Measurements from ENCODE around the gene FAM117A. TPM values are rescaled to one million over a fixed set of nuclear protein-coding genes. Genes with fewer than 3 reads are reported as not detected.

The FAM117A gene
- total RNA-seq, 1 donor from 2014 or later = 30.0 TPM

GRCh38 chr17:49707608-49708514 is 56.1 kb downstream of the FAM117A start, which contains the start of gene SLC35B1:
TSS of gene SLC35B1 (minus strand) at chr17:49707964. CDS start at chr17:49707833, 131 bp downstream.
- no peak for TF ChIP-seq CTCF (IDR thresholded peaks at IDR 0.05)
- H3K9me3 Mint-ChIP-seq = no peaks in the 10 kb centered on the region
- peak; percentile 89 for DNase-seq
- H3K4me1 Mint-ChIP-seq = peaks cover 44% of the 10 kb centered on the region
- H3K27ac Mint-ChIP-seq = peak within 1 kb of the TSS; percentile 99
- H3K27me3 Mint-ChIP-seq = no peaks in the 10 kb centered on the region
- ChIA-PET CTCF (interaction anchor here (0.6 to 3.1 kb wide), 14 partner anchors 9 to 289 kb away, joined by 3 to 22 read pairs (median 4); partner anchors contain the start of genes FAM117A and KAT7), POLR2A (interaction anchor here (0.6 to 4.5 kb wide), 24 partner anchors 9 to 1016 kb away, joined by 3 to 57 read pairs (median 4); partner anchors contain the start of genes ATP5MC1, FAM117A, KAT7 and SPOP)
- intact Hi-C loops (cut with micrococcal nuclease) = loop anchor here (1.0 to 5.0 kb wide), 10 partner anchors 31 to 346 kb away; partner anchors contain the start of genes DLX3, FAM117A, KAT7 and PHB1
- peak within 1 kb of the TSS; percentile 93 for H3K4me3 Mint-ChIP-seq
- peaks cover 67% of the 10 kb centered on the region for H3K36me3 Mint-ChIP-seq (ENCODE audit: low read depth)
- peak; percentile 99 for ATAC-seq (ENCODE audit: low read depth)

GRCh38 chr17:49707246-49707607 is 56.7 kb downstream of the FAM117A start:
- ATAC-seq (ENCODE audit: low read depth) (no peak), DNase-seq (no peak)
- peak overlapping the region; percentile 93 for H3K4me3 Mint-ChIP-seq
- no peak for TF ChIP-seq CTCF (IDR thresholded peaks at IDR 0.05)
- POLR2A ChIA-PET = interaction anchor here (0.6 to 4.5 kb wide), 18 partner anchors 8 to 1017 kb away, joined by 3 to 57 read pairs (median 4); partner anchors contain the start of genes ATP5MC1, FAM117A, KAT7 and SPOP
- intact Hi-C loops (cut with micrococcal nuclease) = loop anchor here (5.0 kb wide), 2 partner anchors 290 to 295 kb away; partner anchors contain the start of genes DLX3 and PHB1
- peaks cover 44% of the 10 kb centered on the region for H3K4me1 Mint-ChIP-seq
- peaks cover 68% of the 10 kb centered on the region for H3K36me3 Mint-ChIP-seq (ENCODE audit: low read depth)
- CTCF ChIA-PET = interaction anchor here (0.9 to 3.1 kb wide), 8 partner anchors 9 to 137 kb away, joined by 3 to 22 read pairs (median 10); partner anchors contain the start of genes FAM117A and KAT7
- H3K27ac Mint-ChIP-seq = peak overlapping the region; percentile 99
- no peaks in the 10 kb centered on the region for H3K27me3 Mint-ChIP-seq
- no peaks in the 10 kb centered on the region for H3K9me3 Mint-ChIP-seq

- Mint-ChIP-seq H3K4me1 (peaks cover 44% of the 10 kb centered on the region), H3K27ac (no peak overlapping the region), H3K27me3 (no peaks in the 10 kb centered on the region), H3K36me3 (ENCODE audit: low read depth) (peaks cover 71% of the 10 kb centered on the region), H3K9me3 (no peaks in the 10 kb centered on the region), H3K4me3 (peak overlapping the region; percentile 57)
- ATAC-seq (ENCODE audit: low read depth) (no peak), DNase-seq (no peak)
- ChIA-PET POLR2A (interaction anchor here (1.0 kb wide), 1 partner anchor 83 kb away, joined by 3 read pairs; the partner anchor contains the start of gene KAT7), CTCF (interaction anchor here (1.3 to 2.0 kb wide), 3 partner anchors 9 to 138 kb away, joined by 3 to 9 read pairs (median 5); no protein-coding TSS in a partner anchor)
- intact Hi-C loops (cut with micrococcal nuclease) = loop anchor here (5.0 kb wide), 2 partner anchors 292 to 293 kb away; partner anchors contain the start of genes DLX3 and PHB1
- no peak for TF ChIP-seq CTCF (IDR thresholded peaks at IDR 0.05)
These were observed 58.7 kb downstream of the FAM117A start for GRCh38 chr17:49705254-49705653.

- intact Hi-C loops (cut with micrococcal nuclease) = no loop called here
- H3K36me3 Mint-ChIP-seq (ENCODE audit: low read depth) = peaks cover 72% of the 10 kb centered on the region
- no peak for ATAC-seq (ENCODE audit: low read depth)
- H3K9me3 Mint-ChIP-seq = no peaks in the 10 kb centered on the region
- H3K4me3 Mint-ChIP-seq = no peak overlapping the region
- POLR2A ChIA-PET = interaction anchor here (0.9 kb wide), 1 partner anchor 60 kb away, joined by 3 read pairs; no protein-coding TSS in a partner anchor
- CTCF ChIA-PET = interaction anchor here (0.9 to 2.0 kb wide), 3 partner anchors 133 to 146 kb away, joined by 3 to 9 read pairs (median 6); no protein-coding TSS in a partner anchor
- H3K27ac Mint-ChIP-seq = no peak overlapping the region
- DNase-seq = no peak
- no peaks in the 10 kb centered on the region for H3K27me3 Mint-ChIP-seq
- no peak for TF ChIP-seq CTCF (IDR thresholded peaks at IDR 0.05)
- peaks cover 32% of the 10 kb centered on the region for H3K4me1 Mint-ChIP-seq
These were observed 60.2 kb downstream of the FAM117A start for GRCh38 chr17:49703557-49704277.
